Measurements from ENCODE around the gene CXorf58.

The CXorf58 gene

GRCh38 chrX:23978491-23978890, 70.7 kb downstream of the CXorf58 start:
- no peak for DNase-seq (ENCODE audit: low spot score)
- CTCF ChIA-PET = interaction anchor here (0.9 kb wide), 1 partner anchor 47 kb away, joined by 4 read pairs; no protein-coding TSS in a partner anchor
- POLR2A ChIA-PET (ENCODE audit: low non-redundant PET) = no interaction called here
- TF ChIP-seq CTCF (conservative IDR thresholded peaks at IDR 0.05; ENCODE audit: low read depth) = no peak
- no peak overlapping the region for H3K27ac ChIP-seq

- POLR2A ChIA-PET (ENCODE audit: low non-redundant PET) = interaction anchor here (0.5 kb wide), 1 partner anchor 36 kb away, joined by 3 read pairs; no protein-coding TSS in a partner anchor
- H3K27ac ChIP-seq = no peak overlapping the region
- TF ChIP-seq CTCF (conservative IDR thresholded peaks at IDR 0.05; ENCODE audit: low read depth) = no peak
- CTCF ChIA-PET = interaction anchor here (0.6 kb wide), 1 partner anchor 126 kb away, joined by 3 read pairs; no protein-coding TSS in a partner anchor
- DNase-seq (ENCODE audit: low spot score) = no peak
Measured at GRCh38 chrX:23980011-23980441, 72.2 kb downstream of the CXorf58 start.

- no peak overlapping the region for H3K27ac ChIP-seq
- no peak for DNase-seq (ENCODE audit: low spot score)
- ChIA-PET CTCF (no interaction called here), POLR2A (ENCODE audit: low non-redundant PET) (no interaction called here)
- no peak for TF ChIP-seq CTCF (conservative IDR thresholded peaks at IDR 0.05; ENCODE audit: low read depth)
Measured at GRCh38 chrX:23981222-23981621, 73.4 kb downstream of the CXorf58 start.

GRCh38 chrX:23981711-23982110, 73.9 kb downstream of the CXorf58 start:
- no peak overlapping the region for H3K27ac ChIP-seq
- no peak for TF ChIP-seq CTCF (conservative IDR thresholded peaks at IDR 0.05; ENCODE audit: low read depth)
- POLR2A ChIA-PET (ENCODE audit: low non-redundant PET) = no interaction called here
- no peak for DNase-seq (ENCODE audit: low spot score)
- CTCF ChIA-PET = no interaction called here

- CTCF ChIA-PET = no interaction called here
- POLR2A ChIA-PET (ENCODE audit: low non-redundant PET) = no interaction called here
Measured at GRCh38 chrX:23982891-23983290, 75.1 kb downstream of the CXorf58 start.

More at GRCh38 chrX:23982891-23983290, 75.1 kb downstream of the CXorf58 start:
- TF ChIP-seq CTCF (conservative IDR thresholded peaks at IDR 0.05; ENCODE audit: low read depth) = no peak
- no peak overlapping the region for H3K27ac ChIP-seq
- DNase-seq (ENCODE audit: low spot score) = no peak

Measured in RWPE1 (cell line).